Body of pancreas (tissue), 4 donors: ENCODE data around the gene DIP2A. TPM values are rescaled to one million over a fixed set of nuclear protein-coding genes. Genes with fewer than 3 reads are reported as not detected.

Source experiments
- ATAC-seq: fragments of 150-250 bp; one replicate; pipeline ENCODE4 v1.9.1; 2016
- DNase-seq, 4 donors: peaks; one replicate each; pipeline ENCODE4 v3.0.0-alpha.2; 2019
- H3K27ac ChIP-seq, 4 donors: fragments of 200-600 bp; sonication (generic); 1 replicate in 3 of 4; 2 replicates in 1 of 4; pipeline versions ENCODE4 v1.5.1 to v1.6.1; 2016 to 2019; ENCODE audit warnings: mild to moderate bottlenecking in 1 of 4, mixed read lengths in 1 of 4, moderate library complexity in 1 of 4
- H3K27me3 ChIP-seq, 2 donors: fragments of 200-600 bp; sonication (generic); one replicate each; pipeline ENCODE4 v1.6.0; 2016; ENCODE audit warnings: mild to moderate bottlenecking in 1 of 2
- H3K36me3 ChIP-seq, 2 donors: fragments of 200-600 bp; sonication (generic); replicated peaks in 1 of 2; 2 replicates each; pipeline ENCODE4 v1.5.1; 2016; ENCODE audit warnings: low read depth in 2 of 2; ENCODE audit not compliant: insufficient read depth in 1 of 2
- H3K4me1 ChIP-seq: fragments of 200-600 bp; sonication (generic); one replicate; pipeline ENCODE4 v1.6.0; 2016
- H3K4me3 ChIP-seq, 2 donors: fragments of 200-600 bp; sonication (generic); 1 replicate in 1 of 2; 2 replicates in 1 of 2; pipeline ENCODE4 v1.5.1; 2016 to 2019
- H3K9me3 ChIP-seq, 3 donors: fragments of 200-600 bp; sonication (generic); 1 replicate in 2 of 3; 2 replicates in 1 of 3; pipeline ENCODE4 v1.5.1; 2016
- POLR2A ChIP-seq, 3 donors: fragments of 450-650 bp; IDR thresholded peaks; one replicate each; pipeline ENCODE4 v1.6.1; 2016; ENCODE audit warnings: antibody characterized with exemption in 3 of 3, mild to moderate bottlenecking in 2 of 3
- WGBS, 2 donors: methylation state at CpG; one replicate each; pipeline ENCODE4 v1.1.5; 2017; 5-methylcytosine and 5-hydroxymethylcytosine counted together
- intact Hi-C: fragments of 100-400 bp; cut with DNase I; formaldehyde crosslinking; loops from one replicate; pipeline ENCODE4 v1.15.1; 2023
- total RNA-seq, 2 donors: library from RNA; depleted of rRNA; stranded (reverse); fragments of >200 nt; gene quantifications; one replicate each; pipeline ENCODE4 v1.1.0, GENCODE V29; 2016
- TF ChIP-seq, protein P1 (sequence below), 7 experiments: fragments of 450-650 bp in 4 of 7; fragments of 200-600 bp in 3 of 7; sonication (generic) in 3 of 7; IDR thresholded peaks; one replicate each; pipeline ENCODE4 v1.5.1; 2016 to 2019; ENCODE audit warnings: antibody characterized with exemption in 7 of 7

The DIP2A gene
- total RNA-seq, 2 donors from 2014 or later, result 28.5 to 44.2 TPM

DNA sequence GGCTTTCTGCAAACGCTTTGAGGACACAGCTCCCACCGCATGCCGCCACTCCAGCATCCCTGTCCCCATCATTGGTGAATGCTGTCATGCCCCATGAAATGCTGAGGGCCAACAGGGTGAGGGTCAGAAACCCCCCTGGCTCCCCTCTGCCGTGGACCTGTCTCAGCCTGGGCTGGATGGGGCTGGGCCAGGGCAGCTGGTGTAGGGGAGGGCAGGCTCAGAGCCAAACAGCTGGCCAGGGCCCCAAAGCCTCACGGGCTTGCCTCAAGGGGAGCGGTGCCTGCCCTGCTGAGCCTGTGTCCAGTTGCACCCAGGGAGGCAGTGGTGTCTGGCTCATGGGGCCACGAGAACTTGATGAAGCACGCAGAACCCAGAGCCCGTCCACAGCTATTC lies 96.5 kb downstream of the DIP2A start:
- Histone ChIP-seq H3K36me3 (peaks cover 0 to 11% of the 10 kb centered on the region in 2 donors), H3K9me3 (no peaks in the 10 kb centered on the region), H3K27ac (no peak overlapping the region), H3K4me3 (no peak overlapping the region), H3K27me3 (no peaks in the 10 kb centered on the region), H3K4me1 (peaks cover 6% of the 10 kb centered on the region)
- ATAC-seq (no peak), DNase-seq (no peak)
- intact Hi-C loops, result no loop called here
- no peak for TF ChIP-seq POLR2A (IDR thresholded peaks at IDR 0.05)
- TF ChIP-seq, protein P1, sequence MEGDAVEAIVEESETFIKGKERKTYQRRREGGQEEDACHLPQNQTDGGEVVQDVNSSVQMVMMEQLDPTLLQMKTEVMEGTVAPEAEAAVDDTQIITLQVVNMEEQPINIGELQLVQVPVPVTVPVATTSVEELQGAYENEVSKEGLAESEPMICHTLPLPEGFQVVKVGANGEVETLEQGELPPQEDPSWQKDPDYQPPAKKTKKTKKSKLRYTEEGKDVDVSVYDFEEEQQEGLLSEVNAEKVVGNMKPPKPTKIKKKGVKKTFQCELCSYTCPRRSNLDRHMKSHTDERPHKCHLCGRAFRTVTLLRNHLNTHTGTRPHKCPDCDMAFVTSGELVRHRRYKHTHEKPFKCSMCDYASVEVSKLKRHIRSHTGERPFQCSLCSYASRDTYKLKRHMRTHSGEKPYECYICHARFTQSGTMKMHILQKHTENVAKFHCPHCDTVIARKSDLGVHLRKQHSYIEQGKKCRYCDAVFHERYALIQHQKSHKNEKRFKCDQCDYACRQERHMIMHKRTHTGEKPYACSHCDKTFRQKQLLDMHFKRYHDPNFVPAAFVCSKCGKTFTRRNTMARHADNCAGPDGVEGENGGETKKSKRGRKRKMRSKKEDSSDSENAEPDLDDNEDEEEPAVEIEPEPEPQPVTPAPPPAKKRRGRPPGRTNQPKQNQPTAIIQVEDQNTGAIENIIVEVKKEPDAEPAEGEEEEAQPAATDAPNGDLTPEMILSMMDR (IDR thresholded peaks at IDR 0.05), result no peak
- WGBS, 2 donors, result 93 to 95% methylated on average over 3 to 8 of the region's 9 CpGs

DNA sequence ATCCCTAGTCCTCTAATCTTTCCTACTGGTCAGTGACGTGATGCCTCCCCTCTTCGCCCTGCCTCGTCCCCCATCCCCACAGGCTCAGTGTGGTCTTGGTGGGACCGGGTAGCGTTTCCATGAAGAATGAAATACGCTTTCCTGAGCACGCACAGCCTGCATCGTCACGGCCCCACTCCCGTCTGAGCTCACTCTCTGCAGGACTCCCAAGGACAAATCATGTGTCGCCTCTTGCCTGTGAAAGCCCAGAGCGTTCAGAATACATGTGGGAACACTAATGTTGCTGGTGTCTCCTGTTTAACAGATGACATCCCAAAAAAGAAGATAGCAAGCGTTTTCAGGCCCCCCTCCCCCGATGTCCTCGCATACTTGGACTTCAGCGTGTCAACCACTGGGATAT lies 97.0 kb downstream of the DIP2A start:
- DNase-seq (no peak), ATAC-seq (no peak)
- no peak overlapping the region for H3K4me3 ChIP-seq
- no peaks in the 10 kb centered on the region for H3K27me3 ChIP-seq
- no peak overlapping the region for H3K27ac ChIP-seq
- peaks cover 6% of the 10 kb centered on the region for H3K4me1 ChIP-seq
- intact Hi-C loops, result no loop called here
- 95 to 96% methylated on average over 15 to 16 of the region's 16 CpGs for WGBS, 2 donors
- H3K9me3 ChIP-seq, result no peaks in the 10 kb centered on the region
- TF ChIP-seq, protein P1 (IDR thresholded peaks at IDR 0.05), result no peak
- TF ChIP-seq POLR2A (IDR thresholded peaks at IDR 0.05), result no peak
- H3K36me3 ChIP-seq, result peaks cover 0 to 10% of the 10 kb centered on the region in 2 donors

DNA sequence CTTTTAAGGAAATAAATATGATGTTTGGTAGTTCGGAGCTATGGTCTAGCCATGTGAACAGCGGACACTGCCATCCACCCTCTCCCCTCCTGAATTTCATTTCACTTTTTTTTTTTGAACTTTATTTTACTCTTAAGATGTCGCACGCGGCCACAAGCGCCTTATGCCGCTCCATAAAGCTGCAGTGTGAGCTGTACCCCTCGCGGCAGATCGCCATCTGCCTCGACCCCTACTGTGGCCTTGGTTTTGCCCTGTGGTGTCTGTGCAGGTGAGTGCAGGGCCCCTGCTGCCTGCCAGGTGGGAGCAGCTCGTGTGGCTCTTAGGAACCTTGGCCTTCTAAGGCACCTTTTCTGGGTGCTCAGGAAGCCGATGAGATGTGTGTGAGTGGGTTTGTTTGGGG lies 98.1 kb downstream of the DIP2A start:
- Histone ChIP-seq H3K4me1 (peaks cover 6% of the 10 kb centered on the region), H3K9me3 (no peaks in the 10 kb centered on the region), H3K27ac (no peak overlapping the region), H3K36me3 (peaks cover 0 to 11% of the 10 kb centered on the region in 2 donors), H3K4me3 (no peak overlapping the region), H3K27me3 (no peaks in the 10 kb centered on the region)
- TF ChIP-seq POLR2A (IDR thresholded peaks at IDR 0.05), result no peak
- TF ChIP-seq, protein P1 (IDR thresholded peaks at IDR 0.05), result no peak
- ATAC-seq (no peak), DNase-seq (no peak)
- 94 to 96% methylated on average over 13 of the region's 13 CpGs for WGBS, 2 donors
- intact Hi-C loops, result no loop called here

DNA sequence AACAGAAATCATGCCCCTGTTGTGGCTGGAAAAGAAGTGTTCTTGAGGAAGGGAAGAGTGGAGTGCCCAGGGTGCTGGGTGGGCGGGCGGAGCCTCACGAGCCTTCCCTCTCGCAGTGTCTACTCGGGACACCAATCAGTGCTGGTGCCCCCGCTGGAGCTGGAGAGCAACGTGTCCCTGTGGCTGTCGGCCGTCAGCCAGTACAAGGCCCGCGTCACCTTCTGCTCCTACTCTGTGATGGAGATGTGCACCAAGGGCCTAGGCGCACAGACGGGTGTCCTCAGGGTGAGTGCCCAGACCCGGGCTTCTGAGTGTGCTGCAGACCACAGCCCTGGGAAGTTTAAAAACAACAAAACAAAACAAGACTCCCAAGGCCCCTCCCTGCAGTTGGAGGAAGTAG lies 98.8 kb downstream of the DIP2A start:
- Histone ChIP-seq H3K4me1 (peaks cover 6% of the 10 kb centered on the region), H3K36me3 (peaks cover 0 to 11% of the 10 kb centered on the region in 2 donors), H3K9me3 (no peaks in the 10 kb centered on the region), H3K27ac (no peak overlapping the region), H3K27me3 (no peaks in the 10 kb centered on the region), H3K4me3 (no peak overlapping the region)
- DNase-seq (no peak), ATAC-seq (no peak)
- no peak for TF ChIP-seq POLR2A (IDR thresholded peaks at IDR 0.05)
- TF ChIP-seq, protein P1 (IDR thresholded peaks at IDR 0.05), result no peak
- 87 to 94% methylated on average over 13 to 14 of the region's 14 CpGs for WGBS, 2 donors
- intact Hi-C loops, result no loop called here

DNA sequence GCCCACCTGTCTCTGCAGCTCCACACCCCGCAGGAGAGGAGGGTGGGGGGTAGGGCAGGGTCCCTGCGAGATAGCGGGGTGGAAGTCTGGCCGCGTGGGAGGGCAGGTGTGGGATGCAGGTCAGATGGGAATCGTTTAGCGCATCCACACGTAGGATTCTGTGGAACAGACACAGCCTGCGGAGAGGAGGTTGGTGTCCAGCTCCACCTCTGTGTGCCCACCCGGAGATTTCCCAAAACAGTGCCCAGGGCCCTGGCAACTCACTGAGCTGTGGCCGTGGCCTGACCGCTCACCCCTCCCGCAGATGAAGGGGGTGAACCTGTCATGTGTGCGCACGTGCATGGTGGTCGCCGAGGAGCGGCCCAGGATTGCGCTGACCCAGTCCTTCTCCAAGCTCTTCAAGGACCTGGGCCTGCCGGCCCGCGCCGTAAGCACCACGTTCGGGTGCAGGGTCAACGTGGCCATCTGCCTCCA lies 99.3 kb downstream of the DIP2A start:
- 93 to 94% methylated on average over 20 to 25 of the region's 26 CpGs for WGBS, 2 donors
- no peak for DNase-seq
- peaks cover 0 to 11% of the 10 kb centered on the region in 2 donors for H3K36me3 ChIP-seq

More for the DNA sequence above, 99.3 kb downstream of the DIP2A start:
- H3K4me3 ChIP-seq, result no peak overlapping the region
- intact Hi-C loops, result no loop called here
- no peaks in the 10 kb centered on the region for H3K9me3 ChIP-seq
- H3K4me1 ChIP-seq, result peaks cover 6% of the 10 kb centered on the region
- no peak for ATAC-seq
- no peak for TF ChIP-seq POLR2A (IDR thresholded peaks at IDR 0.05)
- TF ChIP-seq, protein P1 (IDR thresholded peaks at IDR 0.05), result no peak
- H3K27ac ChIP-seq, result no peak overlapping the region
- no peaks in the 10 kb centered on the region for H3K27me3 ChIP-seq
